ENCODE data around the gene SLC48A1. TPM values are rescaled to one million over a fixed set of nuclear protein-coding genes. Genes with fewer than 3 reads are reported as not detected.

SLC48A1 gene
- total RNA-seq, 1 donor from 2014 or later, result 13.0 TPM

GRCh38 chr12:47731723-47732122 lies 41.3 kb upstream of the SLC48A1 start:
- TF ChIP-seq CTCF (conservative IDR thresholded peaks at IDR 0.05), result no peak
- peaks cover 25% of the 10 kb centered on the region for H3K4me1 Mint-ChIP-seq
- H3K4me3 Mint-ChIP-seq, result no peak overlapping the region
- H3K27ac Mint-ChIP-seq (ENCODE audit: unreplicated experiment), result peak overlapping the region; percentile 35
- H3K36me3 Mint-ChIP-seq (ENCODE audit: low read depth), result no peaks in the 10 kb centered on the region
- no peaks in the 10 kb centered on the region for H3K27me3 Mint-ChIP-seq (ENCODE audit: low read depth)
- H3K9me3 Mint-ChIP-seq, result no peaks in the 10 kb centered on the region
- no peak for DNase-seq (ENCODE audit: low read depth, low spot score)

DNA sequence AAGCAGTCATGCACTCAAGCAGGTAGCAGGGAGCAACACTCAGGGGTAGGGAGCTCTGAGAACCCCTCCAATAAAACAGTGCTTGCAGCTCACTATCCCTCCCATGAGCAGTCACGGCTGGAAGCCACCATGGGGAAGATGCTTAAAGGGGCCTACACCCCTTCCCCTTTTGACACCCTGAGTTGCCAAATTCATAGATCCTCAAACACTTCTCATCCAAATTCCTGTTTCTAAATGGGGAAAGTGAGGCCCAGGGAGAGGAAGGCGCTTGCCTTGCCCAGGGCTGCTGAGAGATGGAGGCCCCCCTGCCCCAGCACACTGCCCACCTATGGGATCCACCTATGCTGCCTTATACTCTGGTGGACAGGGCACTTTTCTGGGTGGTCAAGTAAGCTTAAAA lies 40.5 kb upstream of the SLC48A1 start:
- H3K27ac Mint-ChIP-seq (ENCODE audit: unreplicated experiment), result no peak overlapping the region
- H3K27me3 Mint-ChIP-seq (ENCODE audit: low read depth), result no peaks in the 10 kb centered on the region
- H3K36me3 Mint-ChIP-seq (ENCODE audit: low read depth), result no peaks in the 10 kb centered on the region
- no peaks in the 10 kb centered on the region for H3K9me3 Mint-ChIP-seq
- peaks cover 32% of the 10 kb centered on the region for H3K4me1 Mint-ChIP-seq
- TF ChIP-seq CTCF (conservative IDR thresholded peaks at IDR 0.05), result no peak
- H3K4me3 Mint-ChIP-seq, result no peak overlapping the region
- no peak for DNase-seq (ENCODE audit: low read depth, low spot score)

DNA sequence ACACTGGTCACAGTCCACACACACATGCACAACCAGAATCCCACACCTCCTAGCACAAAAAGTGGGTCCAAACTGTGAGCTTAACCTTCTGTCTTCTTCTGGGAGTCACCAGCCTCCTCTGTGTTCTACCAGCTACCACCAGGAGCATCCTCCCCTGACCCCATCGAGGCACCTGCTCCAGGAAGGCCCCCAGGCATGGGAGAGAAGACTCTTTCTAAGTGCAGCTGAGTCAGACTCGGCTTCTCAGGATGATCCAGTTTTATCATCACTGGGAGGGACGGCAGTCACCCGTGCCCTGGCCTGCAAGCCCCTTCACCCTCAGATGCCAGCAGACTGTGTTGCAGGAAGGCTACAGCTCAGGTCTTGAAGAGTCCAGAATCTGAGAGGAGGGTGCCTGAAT lies 39.9 kb upstream of the SLC48A1 start:
- Mint-ChIP-seq H3K27ac (ENCODE audit: unreplicated experiment) (peak overlapping the region; percentile 57), H3K4me3 (no peak overlapping the region), H3K9me3 (no peaks in the 10 kb centered on the region), H3K36me3 (ENCODE audit: low read depth) (no peaks in the 10 kb centered on the region), H3K27me3 (ENCODE audit: low read depth) (no peaks in the 10 kb centered on the region), H3K4me1 (peaks cover 33% of the 10 kb centered on the region)
- TF ChIP-seq CTCF (conservative IDR thresholded peaks at IDR 0.05), result no peak
- no peak for DNase-seq (ENCODE audit: low read depth, low spot score)

- no peaks in the 10 kb centered on the region for H3K27me3 Mint-ChIP-seq (ENCODE audit: low read depth)
- peak overlapping the region; percentile 70 for H3K27ac Mint-ChIP-seq (ENCODE audit: unreplicated experiment)
- H3K36me3 Mint-ChIP-seq (ENCODE audit: low read depth), result no peaks in the 10 kb centered on the region
- H3K4me3 Mint-ChIP-seq, result no peak overlapping the region
- DNase-seq (ENCODE audit: low read depth, low spot score), result no peak
- H3K4me1 Mint-ChIP-seq, result peaks cover 26% of the 10 kb centered on the region
- no peaks in the 10 kb centered on the region for H3K9me3 Mint-ChIP-seq
- no peak for TF ChIP-seq CTCF (conservative IDR thresholded peaks at IDR 0.05)
These were observed 38.1 kb upstream of the SLC48A1 start for GRCh38 chr12:47734725-47735480.

DNA sequence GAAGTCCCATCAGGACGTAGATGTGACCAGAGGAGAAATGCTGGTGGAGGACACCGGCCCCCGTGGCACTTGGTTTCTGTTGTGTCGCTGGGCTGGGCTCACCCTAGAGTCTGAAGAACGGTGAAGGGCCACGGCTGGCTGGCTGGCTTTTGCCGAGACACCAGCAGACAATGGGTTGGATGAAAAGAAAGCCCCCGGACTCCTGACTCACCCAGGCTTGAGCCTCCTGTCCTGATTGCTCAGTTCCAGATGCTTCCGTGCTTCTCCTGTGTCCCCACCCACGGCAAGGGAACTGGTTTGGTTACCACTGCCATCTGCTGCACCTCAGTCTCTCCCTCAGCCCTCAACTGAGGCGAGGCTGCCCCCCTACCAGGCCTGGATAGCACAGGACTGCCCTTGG lies 37.4 kb upstream of the SLC48A1 start:
- peak overlapping the region; percentile 67 for H3K27ac Mint-ChIP-seq (ENCODE audit: unreplicated experiment)

More for the DNA sequence above, 37.4 kb upstream of the SLC48A1 start:
- Mint-ChIP-seq H3K9me3 (no peaks in the 10 kb centered on the region), H3K4me1 (peaks cover 21% of the 10 kb centered on the region), H3K4me3 (no peak overlapping the region), H3K27me3 (ENCODE audit: low read depth) (no peaks in the 10 kb centered on the region), H3K36me3 (ENCODE audit: low read depth) (no peaks in the 10 kb centered on the region)
- no peak for DNase-seq (ENCODE audit: low read depth, low spot score)
- no peak for TF ChIP-seq CTCF (conservative IDR thresholded peaks at IDR 0.05)
